ENCODE data around the gene CNTNAP2. TPM values are rescaled to one million over a fixed set of nuclear protein-coding genes. Genes with fewer than 3 reads are reported as not detected.

Gene CNTNAP2
- total RNA-seq, 1 donor from 2014 or later = 0.27 TPM

GRCh38 chr7:146720195-146720594 lies 603.6 kb downstream of the CNTNAP2 start:
- Mint-ChIP-seq H3K27ac (ENCODE audit: unreplicated experiment) (no peak overlapping the region), H3K4me3 (ENCODE audit: unreplicated experiment) (no peak overlapping the region), H3K9me3 (ENCODE audit: low read depth) (no peaks in the 10 kb centered on the region)

GRCh38 chr7:146722986-146723385 lies 606.4 kb downstream of the CNTNAP2 start:
- no peak for DNase-seq (ENCODE audit: low spot score)
- Mint-ChIP-seq H3K9me3 (ENCODE audit: low read depth) (no peaks in the 10 kb centered on the region), H3K27ac (ENCODE audit: unreplicated experiment) (no peak overlapping the region)

More at GRCh38 chr7:146720195-146720594, 603.6 kb downstream of the CNTNAP2 start:
- Mint-ChIP-seq H3K36me3 (ENCODE audit: low read depth) (no peaks in the 10 kb centered on the region), H3K27me3 (ENCODE audit: low read depth) (no peaks in the 10 kb centered on the region), H3K4me1 (ENCODE audit: low read depth) (no peaks in the 10 kb centered on the region)
- TF ChIP-seq, protein P1, sequence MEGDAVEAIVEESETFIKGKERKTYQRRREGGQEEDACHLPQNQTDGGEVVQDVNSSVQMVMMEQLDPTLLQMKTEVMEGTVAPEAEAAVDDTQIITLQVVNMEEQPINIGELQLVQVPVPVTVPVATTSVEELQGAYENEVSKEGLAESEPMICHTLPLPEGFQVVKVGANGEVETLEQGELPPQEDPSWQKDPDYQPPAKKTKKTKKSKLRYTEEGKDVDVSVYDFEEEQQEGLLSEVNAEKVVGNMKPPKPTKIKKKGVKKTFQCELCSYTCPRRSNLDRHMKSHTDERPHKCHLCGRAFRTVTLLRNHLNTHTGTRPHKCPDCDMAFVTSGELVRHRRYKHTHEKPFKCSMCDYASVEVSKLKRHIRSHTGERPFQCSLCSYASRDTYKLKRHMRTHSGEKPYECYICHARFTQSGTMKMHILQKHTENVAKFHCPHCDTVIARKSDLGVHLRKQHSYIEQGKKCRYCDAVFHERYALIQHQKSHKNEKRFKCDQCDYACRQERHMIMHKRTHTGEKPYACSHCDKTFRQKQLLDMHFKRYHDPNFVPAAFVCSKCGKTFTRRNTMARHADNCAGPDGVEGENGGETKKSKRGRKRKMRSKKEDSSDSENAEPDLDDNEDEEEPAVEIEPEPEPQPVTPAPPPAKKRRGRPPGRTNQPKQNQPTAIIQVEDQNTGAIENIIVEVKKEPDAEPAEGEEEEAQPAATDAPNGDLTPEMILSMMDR (IDR thresholded peaks at IDR 0.05) = no peak
- DNase-seq (ENCODE audit: low spot score) = no peak

GRCh38 chr7:146725520-146725919 lies 608.9 kb downstream of the CNTNAP2 start:
- no peaks in the 10 kb centered on the region for H3K36me3 Mint-ChIP-seq (ENCODE audit: low read depth)
- TF ChIP-seq, protein P1 (IDR thresholded peaks at IDR 0.05) = no peak
- H3K27ac Mint-ChIP-seq (ENCODE audit: unreplicated experiment) = no peak overlapping the region
- no peaks in the 10 kb centered on the region for H3K9me3 Mint-ChIP-seq (ENCODE audit: low read depth)
- H3K27me3 Mint-ChIP-seq (ENCODE audit: low read depth) = no peaks in the 10 kb centered on the region
- H3K4me3 Mint-ChIP-seq (ENCODE audit: unreplicated experiment) = no peak overlapping the region
- H3K4me1 Mint-ChIP-seq (ENCODE audit: low read depth) = no peaks in the 10 kb centered on the region
- DNase-seq (ENCODE audit: low spot score) = no peak

More at GRCh38 chr7:146722986-146723385, 606.4 kb downstream of the CNTNAP2 start:
- H3K36me3 Mint-ChIP-seq (ENCODE audit: low read depth) = no peaks in the 10 kb centered on the region
- TF ChIP-seq, protein P1 (IDR thresholded peaks at IDR 0.05) = no peak
- H3K27me3 Mint-ChIP-seq (ENCODE audit: low read depth) = no peaks in the 10 kb centered on the region
- H3K4me1 Mint-ChIP-seq (ENCODE audit: low read depth) = no peaks in the 10 kb centered on the region
- no peak overlapping the region for H3K4me3 Mint-ChIP-seq (ENCODE audit: unreplicated experiment)

DNA sequence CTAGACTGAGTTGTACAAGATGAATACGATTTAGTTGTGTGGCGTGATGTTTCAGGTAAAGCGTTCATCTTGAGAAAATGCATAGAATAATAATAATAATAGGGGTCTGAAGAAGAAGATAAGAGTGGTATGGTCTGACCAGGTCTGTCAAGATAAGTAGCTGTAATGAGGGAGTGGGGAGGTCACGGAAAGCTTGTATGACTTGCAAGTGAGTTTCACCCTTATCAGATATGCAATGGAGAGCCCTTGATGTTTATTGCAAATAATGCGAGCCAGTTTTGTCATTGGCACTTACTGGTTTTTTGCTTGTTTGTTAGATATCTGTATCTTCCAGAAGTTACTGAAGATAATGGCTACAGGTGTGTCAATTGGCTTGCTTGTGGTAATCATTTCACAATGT lies 611.5 kb downstream of the CNTNAP2 start:
- H3K27me3 Mint-ChIP-seq (ENCODE audit: low read depth) = peaks cover 3% of the 10 kb centered on the region
- no peaks in the 10 kb centered on the region for H3K4me1 Mint-ChIP-seq (ENCODE audit: low read depth)
- no peaks in the 10 kb centered on the region for H3K9me3 Mint-ChIP-seq (ENCODE audit: low read depth)
- H3K4me3 Mint-ChIP-seq (ENCODE audit: unreplicated experiment) = no peak overlapping the region
- TF ChIP-seq, protein P1 (IDR thresholded peaks at IDR 0.05) = no peak
- DNase-seq (ENCODE audit: low spot score) = no peak
- H3K27ac Mint-ChIP-seq (ENCODE audit: unreplicated experiment) = no peak overlapping the region
- no peaks in the 10 kb centered on the region for H3K36me3 Mint-ChIP-seq (ENCODE audit: low read depth)

GRCh38 chr7:146728611-146729010 lies 612.0 kb downstream of the CNTNAP2 start:
- TF ChIP-seq, protein P1 (IDR thresholded peaks at IDR 0.05) = no peak
- no peak overlapping the region for H3K4me3 Mint-ChIP-seq (ENCODE audit: unreplicated experiment)
- peaks cover 3% of the 10 kb centered on the region for H3K27me3 Mint-ChIP-seq (ENCODE audit: low read depth)
- H3K9me3 Mint-ChIP-seq (ENCODE audit: low read depth) = no peaks in the 10 kb centered on the region
- DNase-seq (ENCODE audit: low spot score) = no peak
- H3K4me1 Mint-ChIP-seq (ENCODE audit: low read depth) = no peaks in the 10 kb centered on the region
- no peaks in the 10 kb centered on the region for H3K36me3 Mint-ChIP-seq (ENCODE audit: low read depth)
- H3K27ac Mint-ChIP-seq (ENCODE audit: unreplicated experiment) = no peak overlapping the region
